ENCODE data around the gene CCM2.
A peak's percentile ranks its signal among the peaks of the same experiment; 100 is the strongest.
"Not testable (repeated sequence)": the region's sequence is repeated elsewhere in the genome, so short reads cannot be mapped to it uniquely, and the experiment has no call there.

CCM2 gene

GRCh38 chr7:44981035-44981706 lies 18.8 kb upstream of the CCM2 start:
- no peak for DNase-seq (ENCODE audit: low read depth in 2 of 2)

- DNase-seq (ENCODE audit: low read depth in 2 of 2), result no peak
Measured at GRCh38 chr7:44982535-44982923, 17.5 kb upstream of the CCM2 start.

GRCh38 chr7:44982970-44983369 lies 17.0 kb upstream of the CCM2 start:
- DNase-seq (ENCODE audit: low read depth in 2 of 2), result no peak

- no peak for DNase-seq (ENCODE audit: low read depth in 2 of 2)
Measured at GRCh38 chr7:44983742-44984477, 16.1 kb upstream of the CCM2 start.

GRCh38 chr7:44984478-44984758 lies 15.6 kb upstream of the CCM2 start:
- DNase-seq (ENCODE audit: low read depth in 2 of 2), result no peak

- no peak for DNase-seq (ENCODE audit: low read depth in 2 of 2)
Measured at GRCh38 chr7:44985033-44985695, 14.8 kb upstream of the CCM2 start.

- no peak for DNase-seq (ENCODE audit: low read depth in 2 of 2)
Measured at GRCh38 chr7:44985900-44986217, 14.1 kb upstream of the CCM2 start.

- DNase-seq (ENCODE audit: low read depth in 2 of 2), result peak; percentile 73 to 80
Measured at GRCh38 chr7:44986218-44987053, 13.6 kb upstream of the CCM2 start.

- no peak for DNase-seq (ENCODE audit: low read depth in 2 of 2)
Measured at GRCh38 chr7:44987457-44987856, 12.5 kb upstream of the CCM2 start.

GRCh38 chr7:44987996-44988395 lies 12.0 kb upstream of the CCM2 start:
- DNase-seq (ENCODE audit: low read depth in 2 of 2), result no peak

- no peak for DNase-seq (ENCODE audit: low read depth in 2 of 2)
Measured at GRCh38 chr7:44988701-44989100, 11.3 kb upstream of the CCM2 start.

- no peak for DNase-seq (ENCODE audit: low read depth in 2 of 2)
Measured at GRCh38 chr7:44989132-44989531, 10.9 kb upstream of the CCM2 start.

GRCh38 chr7:44990109-44991023 lies 9.6 kb upstream of the CCM2 start:
- no peak for DNase-seq (ENCODE audit: low read depth in 2 of 2)

- DNase-seq (ENCODE audit: low read depth in 2 of 2), result not testable (repeated sequence)
Measured at GRCh38 chr7:44992004-44992795, 7.8 kb upstream of the CCM2 start.

- DNase-seq (ENCODE audit: low read depth in 2 of 2), result no peak
Measured at GRCh38 chr7:44994877-44995554, 5.0 kb upstream of the CCM2 start.

GRCh38 chr7:44995555-44996493 lies 4.2 kb upstream of the CCM2 start:
- no peak for DNase-seq (ENCODE audit: low read depth in 2 of 2)

GRCh38 chr7:44998153-44998871 lies 1.7 kb upstream of the CCM2 start:
- DNase-seq (ENCODE audit: low read depth in 2 of 2), result no peak

Data from fibroblast of skin of left biceps (primary cell).